ENCODE measurements around the gene ZNF525. TPM values are rescaled to one million over a fixed set of nuclear protein-coding genes. Genes with fewer than 3 reads are reported as not detected.

The ZNF525 gene
- total RNA-seq, 1 experiment from 2014 or later = 9.2 TPM

DNA sequence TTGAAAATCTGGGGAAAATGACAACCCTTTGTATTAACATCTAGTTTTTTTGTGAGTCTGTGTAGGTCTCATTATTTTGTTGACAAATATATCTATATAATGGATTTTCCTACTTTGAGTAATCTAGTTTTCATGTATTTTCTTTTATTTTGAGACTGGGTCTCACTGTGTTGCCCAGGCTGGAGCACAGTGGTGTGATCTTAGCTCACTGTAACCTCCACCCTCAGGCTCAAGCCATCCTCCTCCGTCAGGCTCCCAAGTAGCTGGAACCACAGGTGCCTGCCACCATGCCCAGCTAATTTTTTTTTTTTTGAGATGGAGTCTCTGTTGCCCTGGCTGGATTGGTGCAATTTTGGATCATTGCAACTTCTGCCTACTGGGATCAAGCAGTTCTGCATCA, 9.2 kb downstream of the ZNF525 start:
- CTCF ChIA-PET = no interaction called here
- TF ChIP-seq, protein P1, sequence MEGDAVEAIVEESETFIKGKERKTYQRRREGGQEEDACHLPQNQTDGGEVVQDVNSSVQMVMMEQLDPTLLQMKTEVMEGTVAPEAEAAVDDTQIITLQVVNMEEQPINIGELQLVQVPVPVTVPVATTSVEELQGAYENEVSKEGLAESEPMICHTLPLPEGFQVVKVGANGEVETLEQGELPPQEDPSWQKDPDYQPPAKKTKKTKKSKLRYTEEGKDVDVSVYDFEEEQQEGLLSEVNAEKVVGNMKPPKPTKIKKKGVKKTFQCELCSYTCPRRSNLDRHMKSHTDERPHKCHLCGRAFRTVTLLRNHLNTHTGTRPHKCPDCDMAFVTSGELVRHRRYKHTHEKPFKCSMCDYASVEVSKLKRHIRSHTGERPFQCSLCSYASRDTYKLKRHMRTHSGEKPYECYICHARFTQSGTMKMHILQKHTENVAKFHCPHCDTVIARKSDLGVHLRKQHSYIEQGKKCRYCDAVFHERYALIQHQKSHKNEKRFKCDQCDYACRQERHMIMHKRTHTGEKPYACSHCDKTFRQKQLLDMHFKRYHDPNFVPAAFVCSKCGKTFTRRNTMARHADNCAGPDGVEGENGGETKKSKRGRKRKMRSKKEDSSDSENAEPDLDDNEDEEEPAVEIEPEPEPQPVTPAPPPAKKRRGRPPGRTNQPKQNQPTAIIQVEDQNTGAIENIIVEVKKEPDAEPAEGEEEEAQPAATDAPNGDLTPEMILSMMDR (conservative IDR thresholded peaks at IDR 0.05; ENCODE audit: low read depth, low read length) = no peak
- TF ChIP-seq EZH2 (IDR thresholded peaks at IDR 0.05; ENCODE audit: borderline replicate concordance, low read depth, low read length, poor library complexity, severe bottlenecking) = no peak
- Histone ChIP-seq H3K27ac (ENCODE audit: low read depth, low read length, poor library complexity, severe bottlenecking) (no peak overlapping the region), H3K4me1 (ENCODE audit: insufficient read depth, low read length, poor library complexity, severe bottlenecking) (no peaks in the 10 kb centered on the region), H3K4me3 (ENCODE audit: low read depth, low read length, poor library complexity, severe bottlenecking) (no peak overlapping the region), H3K9me3 (ENCODE audit: low read depth, low read length, poor library complexity, severe bottlenecking) (peaks cover 12% of the 10 kb centered on the region), H3K36me3 (ENCODE audit: insufficient read depth, low read length, poor library complexity, severe bottlenecking) (peaks cover 26% of the 10 kb centered on the region), H3K27me3 (replicated peaks; ENCODE audit: insufficient read depth, low read depth, low read length, poor library complexity) (no peaks in the 10 kb centered on the region)
- DNase-seq (ENCODE audit: low spot score) = no peak
- BruUV-seq (replicated peaks) = no TSS peak
- intact Hi-C loops (cut with micrococcal nuclease; ENCODE audit: unreplicated experiment) = no loop called here
- POLR2A ChIA-PET (ENCODE audit: low non-redundant PET) = no interaction called here

DNA sequence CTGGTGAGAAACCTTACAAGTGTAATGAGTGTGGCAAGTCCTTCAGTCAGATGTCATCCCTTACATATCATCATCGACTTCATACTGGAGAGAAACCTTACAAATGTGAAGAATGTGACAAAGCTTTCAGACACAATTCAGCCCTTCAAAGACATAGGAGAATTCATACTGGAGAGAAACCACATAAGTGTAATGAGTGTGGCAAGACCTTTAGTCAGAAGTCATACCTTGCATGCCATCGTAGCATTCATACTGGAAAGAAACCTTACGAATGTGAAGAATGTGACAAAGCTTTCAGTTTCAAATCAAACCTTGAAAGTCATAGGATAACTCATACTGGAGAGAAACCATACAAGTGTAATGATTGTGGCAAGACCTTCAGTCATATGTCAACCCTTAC, 15.9 kb downstream of the ZNF525 start:
- TF ChIP-seq EZH2 (IDR thresholded peaks at IDR 0.05; ENCODE audit: borderline replicate concordance, low read depth, low read length, poor library complexity, severe bottlenecking) = no peak
- TF ChIP-seq, protein P1 (conservative IDR thresholded peaks at IDR 0.05; ENCODE audit: low read depth, low read length) = no peak
- Histone ChIP-seq H3K4me3 (ENCODE audit: low read depth, low read length, poor library complexity, severe bottlenecking) (no peak overlapping the region), H3K4me1 (ENCODE audit: insufficient read depth, low read length, poor library complexity, severe bottlenecking) (no peaks in the 10 kb centered on the region), H3K9me3 (ENCODE audit: low read depth, low read length, poor library complexity, severe bottlenecking) (peaks cover 62% of the 10 kb centered on the region), H3K27ac (ENCODE audit: low read depth, low read length, poor library complexity, severe bottlenecking) (no peak overlapping the region), H3K27me3 (replicated peaks; ENCODE audit: insufficient read depth, low read depth, low read length, poor library complexity) (no peaks in the 10 kb centered on the region), H3K36me3 (ENCODE audit: insufficient read depth, low read length, poor library complexity, severe bottlenecking) (peaks cover 41% of the 10 kb centered on the region)
- BruUV-seq (replicated peaks) = no TSS peak
- ChIA-PET POLR2A (ENCODE audit: low non-redundant PET) (no interaction called here), CTCF (no interaction called here)
- intact Hi-C loops (cut with micrococcal nuclease; ENCODE audit: unreplicated experiment) = no loop called here
- no peak for DNase-seq (ENCODE audit: low spot score)

DNA sequence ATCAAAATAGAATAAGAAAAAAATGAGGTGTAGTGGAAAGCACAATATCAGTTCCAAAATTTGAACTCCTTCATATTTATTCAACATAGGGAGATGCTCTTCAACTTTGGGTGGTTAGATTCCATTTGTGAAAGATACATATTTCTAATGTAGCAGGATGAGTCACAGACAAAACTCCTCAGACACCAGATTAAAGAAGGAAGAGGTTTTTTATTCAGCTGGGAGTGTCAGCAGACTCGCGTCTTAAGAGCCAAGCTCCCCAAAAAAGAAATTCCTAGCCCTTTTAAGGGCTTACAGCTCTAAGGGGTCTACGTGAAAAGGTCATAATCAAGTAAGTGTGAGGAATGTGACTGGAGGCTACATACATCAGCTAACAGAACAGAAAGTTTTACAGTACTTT, 22.7 kb downstream of the ZNF525 start:
- H3K27ac ChIP-seq (ENCODE audit: low read depth, low read length, poor library complexity, severe bottlenecking) = no peak overlapping the region
- H3K9me3 ChIP-seq (ENCODE audit: low read depth, low read length, poor library complexity, severe bottlenecking) = peaks cover 18% of the 10 kb centered on the region
- TF ChIP-seq, protein P1 (conservative IDR thresholded peaks at IDR 0.05; ENCODE audit: low read depth, low read length) = no peak
- TF ChIP-seq EZH2 (IDR thresholded peaks at IDR 0.05; ENCODE audit: borderline replicate concordance, low read depth, low read length, poor library complexity, severe bottlenecking) = no peak
- H3K36me3 ChIP-seq (ENCODE audit: insufficient read depth, low read length, poor library complexity, severe bottlenecking) = no peaks in the 10 kb centered on the region
- no peaks in the 10 kb centered on the region for H3K27me3 ChIP-seq (replicated peaks; ENCODE audit: insufficient read depth, low read depth, low read length, poor library complexity)
- DNase-seq (ENCODE audit: low spot score) = no peak
- no peak overlapping the region for H3K4me3 ChIP-seq (ENCODE audit: low read depth, low read length, poor library complexity, severe bottlenecking)
- no TSS peak for BruUV-seq (replicated peaks)
- POLR2A ChIA-PET (ENCODE audit: low non-redundant PET) = no interaction called here
- no peaks in the 10 kb centered on the region for H3K4me1 ChIP-seq (ENCODE audit: insufficient read depth, low read length, poor library complexity, severe bottlenecking)
- intact Hi-C loops (cut with micrococcal nuclease; ENCODE audit: unreplicated experiment) = no loop called here
- CTCF ChIA-PET = no interaction called here
